Measurements from ENCODE around the gene NPR2. TPM values are rescaled to one million over a fixed set of nuclear protein-coding genes. Genes with fewer than 3 reads are reported as not detected.

The NPR2 gene
- total RNA-seq, 2 donors from 2014 or later = 22.9 to 26.0 TPM

DNA sequence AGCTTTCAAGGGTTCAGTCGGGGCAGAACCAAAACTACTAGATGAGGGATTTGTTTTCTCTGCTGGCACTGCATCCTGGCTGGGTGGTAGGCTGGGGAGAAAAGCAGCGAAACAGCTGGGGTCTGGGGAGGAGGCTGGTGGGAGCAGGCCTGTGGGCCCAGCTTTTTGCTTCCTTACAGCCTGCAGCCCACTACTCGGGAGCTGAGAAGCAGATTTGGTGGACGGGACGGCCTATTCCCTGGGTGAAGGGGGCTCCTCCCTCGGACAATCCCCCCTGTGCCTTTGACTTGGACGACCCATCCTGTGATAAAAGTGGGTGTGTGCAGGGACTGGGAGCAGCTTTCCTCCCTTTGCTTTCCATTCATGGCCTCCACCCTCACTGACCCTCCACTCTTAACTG, 9.1 kb downstream of the NPR2 start:
- Histone ChIP-seq H3K9ac (ENCODE audit: extremely low read depth, low read length, poor library complexity, severe bottlenecking) (no peak overlapping the region), H3K4me3 (ENCODE audit: low read length) (no peak overlapping the region), H3K27me3 (ENCODE audit: control insufficient read depth, insufficient read depth, low read length, poor library complexity, severe bottlenecking) (no peaks in the 10 kb centered on the region), H3K9me3 (ENCODE audit: control insufficient read depth, low read length) (no peaks in the 10 kb centered on the region), H3K4me1 (ENCODE audit: control insufficient read depth, insufficient read depth, low read length) (peaks cover 8% of the 10 kb centered on the region), H3K27ac (ENCODE audit: low read depth, low read length) (no peak overlapping the region), H3K36me3 (ENCODE audit: control insufficient read depth, insufficient read depth, low read length) (peaks cover 16% of the 10 kb centered on the region)
- DNase-seq = no peak
- no peak overlapping the region for H3K4me3 Mint-ChIP-seq
- WGBS, 2 experiments (ENCODE audit: insufficient coverage in 1 of 2, insufficient read length in 1 of 2) = 88 to 97% methylated on average over 5 to 7 of the region's 7 CpGs
- H3K27ac Mint-ChIP-seq = peak overlapping the region; percentile 23
- H3K27me3 Mint-ChIP-seq (ENCODE audit: insufficient read depth) = no peaks in the 10 kb centered on the region
- no peak for TF ChIP-seq CTCF (conservative IDR thresholded peaks at IDR 0.05)
- H3K36me3 Mint-ChIP-seq (ENCODE audit: low read depth) = peaks cover 18% of the 10 kb centered on the region
- peaks cover 15% of the 10 kb centered on the region for H3K4me1 Mint-ChIP-seq
- no peaks in the 10 kb centered on the region for H3K9me3 Mint-ChIP-seq

DNA sequence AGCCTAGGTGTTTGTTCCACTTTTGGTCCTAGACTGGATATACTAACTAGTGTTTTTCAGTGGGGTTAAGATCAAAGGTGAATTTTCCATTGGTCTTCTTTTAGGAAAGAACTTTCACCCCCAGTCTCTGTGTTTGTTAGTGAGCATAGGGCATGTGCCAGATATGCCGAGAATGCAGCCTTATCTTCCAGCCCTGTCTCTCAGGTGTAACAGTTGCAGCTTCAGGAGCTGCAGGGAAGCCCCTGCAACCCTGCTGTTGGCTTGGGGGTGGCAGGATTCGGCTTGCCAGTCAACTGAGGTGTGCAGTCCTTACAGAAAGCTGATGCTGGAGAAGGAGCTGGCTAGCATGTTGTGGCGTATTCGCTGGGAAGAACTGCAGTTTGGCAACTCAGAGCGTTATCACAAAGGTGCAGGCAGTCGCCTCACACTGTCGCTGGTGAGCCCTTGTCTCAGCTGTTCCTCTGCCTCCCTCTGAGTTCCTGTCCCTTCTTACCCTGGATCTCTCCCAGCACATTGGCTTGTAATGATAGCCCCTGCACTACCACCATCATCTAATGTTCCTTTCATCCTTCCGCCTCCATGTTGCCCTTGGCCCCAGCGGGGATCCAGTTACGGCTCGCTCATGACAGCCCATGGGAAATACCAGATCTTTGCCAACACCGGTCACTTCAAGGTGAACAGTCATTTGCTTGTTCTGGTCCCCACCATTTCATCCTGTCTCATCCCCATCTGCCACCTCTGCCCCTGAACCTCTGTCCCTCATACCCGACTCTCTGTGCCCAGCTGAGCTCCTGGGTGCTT, 10.1 kb downstream of the NPR2 start:
- Mint-ChIP-seq H3K4me3 (no peak overlapping the region), H3K9me3 (no peaks in the 10 kb centered on the region), H3K36me3 (ENCODE audit: low read depth) (peaks cover 25% of the 10 kb centered on the region), H3K4me1 (peaks cover 13% of the 10 kb centered on the region), H3K27me3 (ENCODE audit: insufficient read depth) (no peaks in the 10 kb centered on the region), H3K27ac (peak overlapping the region; percentile 41)
- Histone ChIP-seq H3K4me3 (ENCODE audit: low read length) (peak overlapping the region; percentile 64), H3K27ac (ENCODE audit: low read depth, low read length) (no peak overlapping the region), H3K4me1 (ENCODE audit: control insufficient read depth, insufficient read depth, low read length) (peaks cover 8% of the 10 kb centered on the region), H3K9me3 (ENCODE audit: control insufficient read depth, low read length) (no peaks in the 10 kb centered on the region), H3K9ac (ENCODE audit: extremely low read depth, low read length, poor library complexity, severe bottlenecking) (no peak overlapping the region), H3K27me3 (ENCODE audit: control insufficient read depth, insufficient read depth, low read length, poor library complexity, severe bottlenecking) (no peaks in the 10 kb centered on the region), H3K36me3 (ENCODE audit: control insufficient read depth, insufficient read depth, low read length) (peaks cover 22% of the 10 kb centered on the region)
- WGBS, 2 experiments (ENCODE audit: insufficient coverage in 1 of 2, insufficient read length in 1 of 2) = 88 to 96% methylated on average over 12 to 13 of the region's 13 CpGs
- no peak for TF ChIP-seq CTCF (conservative IDR thresholded peaks at IDR 0.05)
- no peak for DNase-seq

DNA sequence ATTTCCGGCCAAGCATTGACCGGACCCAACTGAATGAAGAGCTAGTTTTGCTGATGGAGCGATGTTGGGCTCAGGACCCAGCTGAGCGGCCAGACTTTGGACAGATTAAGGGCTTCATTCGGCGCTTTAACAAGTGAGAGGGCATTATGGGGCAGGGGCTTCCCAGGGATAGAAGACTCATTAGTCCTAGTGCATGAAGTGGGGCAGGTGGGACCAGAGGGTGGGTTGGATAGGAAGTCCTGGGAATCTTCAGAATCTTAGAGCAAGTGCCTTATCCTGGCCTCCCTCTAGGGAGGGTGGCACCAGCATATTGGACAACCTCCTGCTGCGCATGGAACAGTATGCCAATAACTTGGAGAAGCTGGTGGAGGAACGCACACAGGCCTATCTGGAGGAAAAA, 14.7 kb downstream of the NPR2 start:
- H3K9me3 Mint-ChIP-seq = no peaks in the 10 kb centered on the region
- 95 to 97% methylated on average over 8 of the region's 8 CpGs for WGBS, 2 experiments (ENCODE audit: insufficient coverage in 1 of 2, insufficient read length in 1 of 2)
- no peak for DNase-seq
- peaks cover 6% of the 10 kb centered on the region for H3K4me1 Mint-ChIP-seq
- no peaks in the 10 kb centered on the region for H3K27me3 ChIP-seq (ENCODE audit: control insufficient read depth, insufficient read depth, low read length, poor library complexity, severe bottlenecking)
- TF ChIP-seq CTCF (conservative IDR thresholded peaks at IDR 0.05) = no peak
- no peak overlapping the region for H3K4me3 Mint-ChIP-seq
- no peak overlapping the region for H3K27ac Mint-ChIP-seq
- H3K27me3 Mint-ChIP-seq (ENCODE audit: insufficient read depth) = no peaks in the 10 kb centered on the region
- no peaks in the 10 kb centered on the region for H3K9me3 ChIP-seq (ENCODE audit: control insufficient read depth, low read length)
- H3K27ac ChIP-seq (ENCODE audit: low read depth, low read length) = no peak overlapping the region
- H3K9ac ChIP-seq (ENCODE audit: extremely low read depth, low read length, poor library complexity, severe bottlenecking) = no peak overlapping the region
- H3K36me3 ChIP-seq (ENCODE audit: control insufficient read depth, insufficient read depth, low read length) = peaks cover 33% of the 10 kb centered on the region
- peaks cover 35% of the 10 kb centered on the region for H3K36me3 Mint-ChIP-seq (ENCODE audit: low read depth)
- no peak overlapping the region for H3K4me3 ChIP-seq (ENCODE audit: low read length)
- H3K4me1 ChIP-seq (ENCODE audit: control insufficient read depth, insufficient read depth, low read length) = peaks cover 5% of the 10 kb centered on the region
